ENCODE measurements around the gene IGDCC3. TPM values are rescaled to one million over a fixed set of nuclear protein-coding genes. Genes with fewer than 3 reads are reported as not detected.

IGDCC3 gene
- total and polyA plus RNA-seq, 10 of the 15 experiments (the other 5 are each of a cell fraction or from before 2014, with no cell fraction given), result 0.10 to 0.20 (median 0.15) TPM; not detected in 7

GRCh38 chr15:65305150-65305758, 72.5 kb downstream of the IGDCC3 start (continued):
- TF ChIP-seq NFIC (IDR thresholded peaks at IDR 0.05; ENCODE audit: low read depth, low read length), result no peak
- no peak for TF ChIP-seq ELK1 (IDR thresholded peaks at IDR 0.05; ENCODE audit: low read depth, low read length)
- TF ChIP-seq HCFC1 (IDR thresholded peaks at IDR 0.05; ENCODE audit: low read length), result no peak
- no peak for TF ChIP-seq SRF (IDR thresholded peaks at IDR 0.05; ENCODE audit: low read depth in 2 of 2, low read length in 2 of 2)
- TF ChIP-seq NBN (IDR thresholded peaks at IDR 0.05), result no peak
- TF ChIP-seq SIX5 (IDR thresholded peaks at IDR 0.05; ENCODE audit: low read depth, low read length, severe bottlenecking), result no peak
- no peak for TF ChIP-seq HDAC6 (IDR thresholded peaks at IDR 0.05; ENCODE audit: unreplicated experiment)
- TF ChIP-seq ZBTB4 (CRISPR knock-in tag; IDR thresholded peaks at IDR 0.05), result 0 out of 2 replicates have a peak, but pooled peaks have one; percentile 3
- TF ChIP-seq ZBTB11 (CRISPR knock-in tag; IDR thresholded peaks at IDR 0.05), result peak; percentile 43; the same call in 1 of the 2 replicates
- no peak for TF ChIP-seq RFX5 (IDR thresholded peaks at IDR 0.05; ENCODE audit: low read depth, low read length)
- TF ChIP-seq BRCA1 (IDR thresholded peaks at IDR 0.05; ENCODE audit: low read depth, low read length), result no peak; the same call in 1 of the 2 replicates
- no peak for TF ChIP-seq RUNX3 (IDR thresholded peaks at IDR 0.05; ENCODE audit: low read length)
- TF ChIP-seq POLR2AphosphoS2 (IDR thresholded peaks at IDR 0.05; ENCODE audit: low read depth, low read length), result no peak
- no peak for TF ChIP-seq RAD51 (IDR thresholded peaks at IDR 0.05)
- TF ChIP-seq E2F4 (IDR thresholded peaks at IDR 0.05; ENCODE audit: low read depth, low read length), result no peak
- TF ChIP-seq KDM1A (IDR thresholded peaks at IDR 0.05; ENCODE audit: borderline replicate concordance), result no peak
- TF ChIP-seq WRNIP1 (IDR thresholded peaks at IDR 0.05; ENCODE audit: borderline replicate concordance, low read depth, low read length), result peak; percentile 94; the same call in 1 of the 2 replicates
- TF ChIP-seq IRF4 (IDR thresholded peaks at IDR 0.05; ENCODE audit: low read depth, low read length), result no peak
- no peak for TF ChIP-seq SMARCA5 (IDR thresholded peaks at IDR 0.05)
- 0 out of 2 replicates have a peak, but pooled peaks have one; percentile 7 for TF ChIP-seq CHD4 (IDR thresholded peaks at IDR 0.05)
- TF ChIP-seq TCF7 (IDR thresholded peaks at IDR 0.05; ENCODE audit: borderline replicate concordance), result no peak
- peak in 1 of 2 experiments; percentile 43; a peak in 1 of 4 replicates for TF ChIP-seq IKZF2 (IDR thresholded peaks at IDR 0.05)
- peak; percentile 55 for TF ChIP-seq MXI1 (IDR thresholded peaks at IDR 0.05; ENCODE audit: low read depth, low read length)
- no peak for TF ChIP-seq DPF2 (IDR thresholded peaks at IDR 0.05)
- no peak for TF ChIP-seq HDAC2 (IDR thresholded peaks at IDR 0.05)
